GM19239 (cell line): ENCODE data around the gene KLHL29.

ENCODE experiments used
- DNase-seq: peaks from one replicate; pipeline ENCODE4 v3.0.0; 2011; ENCODE audit warnings: low spot score; ENCODE audit not compliant: insufficient read length
- FAIRE-seq: peaks from 2 replicates; lab custom pipeline; 2011; peaks lifted over from hg19 to GRCh38; lab: Jason Lieb, UNC

The KLHL29 gene

DNA sequence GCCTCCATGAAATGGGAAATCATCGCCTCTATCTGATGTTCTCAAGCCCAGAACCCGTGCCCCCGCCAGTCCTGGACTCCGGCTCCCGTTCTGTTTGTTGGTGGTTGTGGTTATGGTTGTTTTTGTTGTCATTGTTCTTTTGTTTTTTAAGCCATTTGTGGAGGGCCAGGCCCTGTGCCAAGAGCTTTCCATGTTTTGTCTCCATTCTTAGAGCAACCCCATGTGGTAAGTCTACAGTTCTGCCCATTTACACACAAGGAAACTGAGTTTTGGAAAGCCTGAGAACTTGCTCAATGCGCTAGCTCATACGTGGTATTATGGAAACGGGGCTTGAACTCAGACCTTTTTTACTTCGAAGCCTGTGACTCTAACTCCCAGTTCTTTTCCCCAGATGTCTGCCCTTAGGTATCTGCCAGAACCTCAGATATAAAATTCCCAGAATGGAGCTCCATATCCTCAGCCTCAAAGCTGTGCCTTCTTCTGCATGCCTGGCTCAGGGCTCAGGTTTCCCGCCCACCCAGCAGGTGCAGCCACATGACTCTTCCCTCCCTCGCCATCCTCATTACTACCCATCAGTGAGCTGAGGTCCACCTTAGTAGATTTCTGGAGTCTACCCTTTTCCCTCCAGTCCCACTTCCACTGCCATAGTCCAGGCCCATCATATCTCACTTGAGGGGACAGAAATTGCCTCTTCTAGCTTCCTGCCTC, 194.1 kb downstream of the KLHL29 start:
- DNase-seq, result no peak
- no peak for FAIRE-seq

DNA sequence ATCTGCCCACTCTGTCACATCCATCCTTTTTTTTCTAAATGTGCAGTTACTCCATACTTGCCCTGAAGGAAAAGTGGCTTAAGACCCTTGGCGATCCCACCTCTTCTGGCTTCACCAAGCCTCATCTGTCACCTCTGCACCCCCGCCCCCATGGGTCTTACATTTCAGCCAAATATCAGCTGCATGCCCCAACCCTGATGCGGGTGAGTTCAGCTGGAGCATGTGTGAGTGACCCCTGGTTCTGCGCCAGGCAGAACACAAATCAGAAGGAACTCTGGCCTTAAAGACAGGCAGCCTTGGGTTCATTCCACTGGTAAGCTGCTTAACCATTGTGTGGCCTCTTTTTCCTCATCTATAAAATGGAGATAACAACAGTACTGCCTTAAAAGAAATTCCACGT, 194.7 kb downstream of the KLHL29 start:
- no peak for FAIRE-seq

GRCh38 chr2:23583467-23583866, 198.5 kb downstream of the KLHL29 start:
- DNase-seq, result no peak
- no peak for FAIRE-seq

More for the DNA sequence above, 194.7 kb downstream of the KLHL29 start:
- no peak for DNase-seq

DNA sequence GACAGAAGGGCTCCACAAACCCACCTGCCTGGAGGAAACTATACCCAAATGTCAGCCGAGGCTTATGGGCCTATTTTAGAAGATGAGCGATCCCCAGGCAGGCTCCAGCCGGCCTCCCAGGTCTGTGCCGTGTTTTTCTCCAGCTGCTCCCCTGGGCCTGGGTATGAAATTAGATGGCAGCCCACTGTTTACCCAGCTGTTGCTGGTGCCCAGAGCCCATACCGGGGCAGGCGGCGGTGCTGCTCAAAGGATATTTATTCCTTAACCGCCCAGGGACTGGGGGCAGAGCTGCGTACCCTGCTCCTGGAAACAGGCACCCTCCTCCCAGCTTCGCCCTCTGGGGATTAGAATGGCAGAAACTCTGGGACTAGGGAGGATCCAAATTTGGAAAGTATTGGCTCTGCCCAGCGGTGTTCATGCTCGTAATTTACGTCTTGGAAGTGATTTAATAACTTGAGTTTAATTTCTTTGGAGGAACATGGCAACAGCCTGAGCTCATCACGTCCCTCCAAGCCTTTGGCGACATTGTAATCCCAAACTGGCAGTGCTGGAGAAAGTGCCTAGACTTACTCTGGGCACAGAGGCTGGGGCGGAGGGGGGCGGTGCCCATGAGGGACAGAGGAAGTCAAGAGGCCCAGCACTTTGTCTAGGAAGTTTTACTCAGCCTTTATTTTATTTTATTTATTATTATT, 199.2 kb downstream of the KLHL29 start:
- DNase-seq (no peak), FAIRE-seq (no peak)

GRCh38 chr2:23585273-23586170, 200.5 kb downstream of the KLHL29 start:
- DNase-seq, result no peak
- no peak for FAIRE-seq

DNA sequence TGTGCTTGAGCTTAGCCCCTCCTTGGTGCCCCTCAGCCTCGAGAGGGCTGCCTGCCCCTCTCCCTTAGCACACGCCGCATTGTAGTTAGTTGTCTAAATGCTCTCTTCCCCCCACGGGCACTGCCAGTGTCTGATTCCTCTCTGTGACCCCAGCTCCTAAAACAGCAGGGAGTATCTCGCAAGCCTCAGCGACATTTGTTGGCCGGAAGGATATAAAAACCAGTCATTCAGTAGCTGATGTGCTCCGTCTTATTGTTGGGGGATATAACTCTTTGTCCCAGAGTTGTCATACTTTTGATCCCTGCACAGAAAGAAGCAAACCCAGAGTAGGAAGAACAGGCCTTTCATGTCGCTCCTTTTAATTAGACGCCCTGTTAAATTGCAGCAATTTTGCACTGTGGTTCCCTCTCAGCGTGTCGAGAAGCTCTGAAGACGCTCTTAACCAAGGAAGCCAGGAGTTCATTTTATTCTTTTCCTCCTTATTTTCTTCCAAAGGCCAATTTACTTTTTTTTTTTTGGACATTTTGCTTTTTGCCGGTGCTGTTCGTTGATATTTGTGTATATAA, 201.8 kb downstream of the KLHL29 start:
- DNase-seq (no peak), FAIRE-seq (no peak)

GRCh38 chr2:23587341-23587880, 202.4 kb downstream of the KLHL29 start:
- FAIRE-seq, result no peak
- DNase-seq, result no peak

DNA sequence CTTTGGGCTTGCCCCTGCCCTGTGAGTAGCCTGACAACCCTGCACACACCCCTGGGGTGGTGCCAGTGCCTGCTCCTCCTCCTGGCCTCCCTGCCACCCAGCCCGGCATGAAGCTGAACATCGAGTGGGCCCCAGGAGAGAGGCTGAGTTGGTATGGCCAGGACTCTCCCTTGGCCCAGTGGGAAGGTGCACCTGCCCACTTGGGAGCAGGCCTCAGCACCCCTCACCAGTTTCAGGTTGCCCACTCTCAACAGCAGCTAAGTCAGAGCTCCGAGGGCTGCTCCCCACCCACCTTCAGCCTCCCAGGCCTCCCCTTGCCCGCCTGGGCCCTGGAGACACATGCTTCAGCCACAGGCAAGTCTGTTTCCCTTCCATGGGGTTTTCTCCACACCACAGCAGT, 203.1 kb downstream of the KLHL29 start:
- DNase-seq (no peak), FAIRE-seq (no peak)

DNA sequence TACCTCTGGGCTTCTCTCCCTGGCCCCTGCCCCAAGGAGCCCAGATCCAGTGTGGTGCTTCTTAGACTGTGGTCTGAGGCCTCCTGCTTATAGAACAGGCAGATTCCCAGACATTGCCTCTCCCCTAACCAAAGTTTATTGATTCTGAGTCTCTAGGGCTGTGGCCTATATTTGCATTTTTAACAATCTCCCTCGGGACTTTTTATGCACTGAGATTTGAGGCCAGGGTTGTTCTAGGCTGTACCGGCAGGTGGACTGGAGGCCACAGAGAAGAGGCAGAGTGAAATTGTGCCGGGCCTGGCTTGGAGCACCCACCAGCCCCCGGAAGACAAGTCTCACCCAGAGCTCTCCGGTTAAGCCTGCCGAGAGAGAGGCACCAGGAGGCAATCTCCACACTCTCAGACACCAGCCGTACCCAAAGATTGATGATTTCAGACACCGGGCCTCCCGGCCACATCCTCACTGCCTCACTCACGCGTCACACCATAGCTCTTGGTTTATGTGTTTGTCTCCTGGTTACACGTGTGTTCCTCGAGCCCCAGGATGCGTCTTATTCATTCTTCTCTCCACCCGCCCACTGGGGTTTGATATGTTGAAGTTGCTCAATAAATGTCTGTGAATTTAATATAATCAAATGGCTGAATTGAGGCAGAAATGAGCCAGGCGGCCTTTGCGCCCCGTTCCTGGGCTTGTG, 203.7 kb downstream of the KLHL29 start:
- DNase-seq (no peak), FAIRE-seq (no peak)

GRCh38 chr2:23589220-23589647, 204.3 kb downstream of the KLHL29 start:
- FAIRE-seq, result no peak
- DNase-seq, result no peak

GRCh38 chr2:23589739-23590138, 204.8 kb downstream of the KLHL29 start:
- DNase-seq (no peak), FAIRE-seq (no peak)

DNA sequence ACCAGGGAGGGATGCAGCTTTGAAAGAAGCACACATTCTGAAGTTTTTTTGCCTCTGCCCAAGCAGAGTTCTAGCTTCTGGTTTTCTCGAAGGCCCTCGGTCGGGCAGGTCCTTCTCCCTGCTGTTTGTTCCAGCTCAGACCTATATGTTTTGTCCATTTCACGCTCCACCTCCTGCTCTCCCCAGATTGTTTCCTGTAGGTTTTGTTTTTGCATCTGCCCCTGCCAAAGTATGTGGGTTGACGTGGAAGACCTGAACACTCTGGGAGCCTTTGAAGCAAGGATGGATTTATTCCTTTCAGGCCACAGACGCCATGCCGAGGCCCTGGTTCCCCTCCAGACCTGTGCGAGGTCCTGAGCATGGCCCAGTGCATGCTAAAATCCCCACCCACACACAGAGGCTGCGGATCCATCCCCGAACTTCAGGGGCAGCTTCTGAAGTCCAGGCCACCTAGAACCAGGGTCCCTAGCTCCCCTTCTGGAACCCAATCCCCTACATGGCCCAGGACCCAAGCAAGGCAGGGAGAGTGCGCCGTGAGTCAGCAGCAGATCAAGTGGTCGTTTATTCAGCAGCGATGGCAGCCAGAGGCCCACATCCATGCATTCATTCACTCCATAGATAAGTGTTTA, 205.4 kb downstream of the KLHL29 start:
- no peak for DNase-seq
- no peak for FAIRE-seq

DNA sequence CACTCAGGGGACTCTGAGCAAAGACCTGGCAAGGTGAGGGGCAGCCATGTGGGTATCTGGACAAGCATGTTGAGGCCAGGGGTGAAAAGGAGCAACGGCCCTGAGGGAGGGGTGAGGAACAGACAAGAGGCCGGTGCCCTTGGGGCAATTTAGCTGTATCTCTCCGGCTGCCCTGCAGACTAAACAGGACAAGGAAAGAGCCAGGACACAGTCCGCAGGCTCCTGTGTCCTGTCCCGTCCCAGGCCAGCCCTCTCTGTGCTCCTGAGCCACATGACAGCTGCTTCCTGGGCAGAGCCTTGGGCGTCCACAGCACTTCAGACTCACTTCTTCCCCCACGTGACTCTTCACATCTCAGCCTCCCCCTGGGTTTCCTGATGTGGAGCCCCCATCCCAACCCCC, 206.1 kb downstream of the KLHL29 start:
- DNase-seq (no peak), FAIRE-seq (no peak)

- DNase-seq, result no peak
- no peak for FAIRE-seq
These were observed 207.2 kb downstream of the KLHL29 start for GRCh38 chr2:23592061-23592685.

GRCh38 chr2:23592898-23593751, 208.1 kb downstream of the KLHL29 start:
- DNase-seq, result no peak

DNA sequence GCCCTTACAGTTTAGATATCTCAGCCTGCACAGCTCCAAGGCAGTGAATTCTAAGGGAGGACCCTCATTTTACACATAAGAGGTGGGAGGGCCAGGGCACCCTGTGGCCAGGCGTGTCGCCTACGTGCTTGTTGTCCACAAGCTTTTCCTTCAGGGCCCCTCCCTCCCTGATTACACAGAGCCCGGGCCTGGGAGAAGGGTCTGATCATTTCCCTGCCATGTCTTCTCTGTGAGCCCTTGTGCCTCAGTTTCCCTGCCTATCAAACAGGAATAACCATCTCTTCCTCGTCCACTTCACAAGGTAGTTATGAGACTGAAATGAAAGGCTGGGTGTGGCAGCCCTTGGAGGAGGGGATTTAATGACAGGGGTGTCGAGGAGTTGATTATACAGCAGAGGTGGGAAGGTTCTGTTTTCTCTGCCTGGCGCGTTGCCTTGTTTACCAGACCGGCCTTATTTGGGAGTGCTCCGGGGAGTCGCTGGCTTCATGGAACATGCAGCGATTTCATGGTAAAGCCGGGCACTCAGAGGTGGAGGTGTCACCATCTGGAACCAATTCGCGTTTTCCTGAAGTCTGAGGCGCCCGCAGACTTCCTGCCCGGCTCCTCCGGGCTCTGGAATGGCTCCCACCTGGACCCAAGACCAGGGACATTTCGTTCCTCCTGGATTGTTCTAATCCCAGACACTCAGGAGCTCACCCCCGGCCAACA, 208.9 kb downstream of the KLHL29 start:
- DNase-seq, result no peak
- FAIRE-seq, result no peak

More at GRCh38 chr2:23592898-23593751, 208.1 kb downstream of the KLHL29 start:
- no peak for FAIRE-seq

GRCh38 chr2:23594460-23594825, 209.5 kb downstream of the KLHL29 start:
- no peak for DNase-seq
- FAIRE-seq, result no peak
